Lower leg skin (tissue), 3 donors: Measurements from ENCODE around the gene DBP.

Experiments used
- CTCF ChIP-seq, 3 donors: fragments of 450-650 bp; IDR thresholded peaks; one replicate each; pipeline ENCODE4 v1.5.1; 2016; ENCODE audit warnings: antibody characterized with exemption in 3 of 3, mild to moderate bottlenecking in 3 of 3, moderate library complexity in 2 of 3
- POLR2A ChIP-seq, 2 donors: fragments of 450-650 bp; IDR thresholded peaks; one replicate each; pipeline ENCODE4 v1.6.1; 2016 to 2017; ENCODE audit warnings: antibody characterized with exemption in 2 of 2, mild to moderate bottlenecking in 1 of 2, moderate library complexity in 1 of 2

- TF ChIP-seq CTCF (IDR thresholded peaks at IDR 0.05) (no peak), POLR2A (IDR thresholded peaks at IDR 0.05) (no peak)
Observed at GRCh38 chr19:48587387-48587786, 49.8 kb downstream of the DBP start.
